Upper lobe of left lung (tissue), 4 donors: ENCODE measurements around the gene L2HGDH.

Experiments
- POLR2A ChIP-seq, 4 donors: fragments of 450-650 bp; IDR thresholded peaks; one replicate each; pipeline ENCODE4 v1.5.1; 2016 to 2017; ENCODE audit warnings: antibody characterized with exemption in 4 of 4, mild to moderate bottlenecking in 2 of 4
- POLR2AphosphoS5 ChIP-seq, 2 donors: sonication (generic); formaldehyde crosslinking; IDR thresholded peaks; one replicate each; pipeline ENCODE4 v1.5.1; 2017; ENCODE audit warnings: antibody characterized with exemption in 2 of 2
- TF ChIP-seq, protein P1 (sequence below), 6 experiments: fragments of 450-650 bp in 4 of 6; fragments of 200-600 bp in 2 of 6; sonication (generic) in 2 of 6; IDR thresholded peaks; one replicate each; pipeline ENCODE4 v1.5.1; 2016 to 2019; ENCODE audit warnings: antibody characterized with exemption in 6 of 6

DNA sequence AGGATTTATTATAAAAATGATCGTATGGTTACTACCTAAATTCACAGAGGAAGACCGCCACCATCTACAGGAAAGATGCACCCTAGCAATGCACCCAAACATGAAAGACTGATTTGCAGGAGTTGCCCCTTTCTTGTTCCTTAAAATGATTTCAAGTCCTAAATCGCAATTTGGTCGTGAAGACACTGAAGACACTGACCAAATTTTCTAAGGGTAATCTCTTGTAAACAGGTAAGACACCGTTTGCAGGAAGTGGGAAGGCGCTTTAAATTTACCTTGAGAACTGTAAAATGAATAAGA, 81.7 kb downstream of the L2HGDH start:
- TF ChIP-seq, protein P1, sequence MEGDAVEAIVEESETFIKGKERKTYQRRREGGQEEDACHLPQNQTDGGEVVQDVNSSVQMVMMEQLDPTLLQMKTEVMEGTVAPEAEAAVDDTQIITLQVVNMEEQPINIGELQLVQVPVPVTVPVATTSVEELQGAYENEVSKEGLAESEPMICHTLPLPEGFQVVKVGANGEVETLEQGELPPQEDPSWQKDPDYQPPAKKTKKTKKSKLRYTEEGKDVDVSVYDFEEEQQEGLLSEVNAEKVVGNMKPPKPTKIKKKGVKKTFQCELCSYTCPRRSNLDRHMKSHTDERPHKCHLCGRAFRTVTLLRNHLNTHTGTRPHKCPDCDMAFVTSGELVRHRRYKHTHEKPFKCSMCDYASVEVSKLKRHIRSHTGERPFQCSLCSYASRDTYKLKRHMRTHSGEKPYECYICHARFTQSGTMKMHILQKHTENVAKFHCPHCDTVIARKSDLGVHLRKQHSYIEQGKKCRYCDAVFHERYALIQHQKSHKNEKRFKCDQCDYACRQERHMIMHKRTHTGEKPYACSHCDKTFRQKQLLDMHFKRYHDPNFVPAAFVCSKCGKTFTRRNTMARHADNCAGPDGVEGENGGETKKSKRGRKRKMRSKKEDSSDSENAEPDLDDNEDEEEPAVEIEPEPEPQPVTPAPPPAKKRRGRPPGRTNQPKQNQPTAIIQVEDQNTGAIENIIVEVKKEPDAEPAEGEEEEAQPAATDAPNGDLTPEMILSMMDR (IDR thresholded peaks at IDR 0.05) = no peak
- TF ChIP-seq POLR2A (IDR thresholded peaks at IDR 0.05) (no peak), POLR2AphosphoS5 (IDR thresholded peaks at IDR 0.05) (no peak)
